ELF-1 (cell line): ENCODE results near the gene RWDD3.

Experiments used
- DNase-seq: peaks from one replicate; pipeline ENCODE4 v3.0.0-alpha.2; 2016; ENCODE audit warnings: low read depth, low spot score

The RWDD3 gene, protein sequence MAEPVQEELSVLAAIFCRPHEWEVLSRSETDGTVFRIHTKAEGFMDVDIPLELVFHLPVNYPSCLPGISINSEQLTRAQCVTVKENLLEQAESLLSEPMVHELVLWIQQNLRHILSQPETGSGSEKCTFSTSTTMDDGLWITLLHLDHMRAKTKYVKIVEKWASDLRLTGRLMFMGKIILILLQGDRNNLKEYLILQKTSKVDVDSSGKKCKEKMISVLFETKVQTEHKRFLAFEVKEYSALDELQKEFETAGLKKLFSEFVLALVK

DNA sequence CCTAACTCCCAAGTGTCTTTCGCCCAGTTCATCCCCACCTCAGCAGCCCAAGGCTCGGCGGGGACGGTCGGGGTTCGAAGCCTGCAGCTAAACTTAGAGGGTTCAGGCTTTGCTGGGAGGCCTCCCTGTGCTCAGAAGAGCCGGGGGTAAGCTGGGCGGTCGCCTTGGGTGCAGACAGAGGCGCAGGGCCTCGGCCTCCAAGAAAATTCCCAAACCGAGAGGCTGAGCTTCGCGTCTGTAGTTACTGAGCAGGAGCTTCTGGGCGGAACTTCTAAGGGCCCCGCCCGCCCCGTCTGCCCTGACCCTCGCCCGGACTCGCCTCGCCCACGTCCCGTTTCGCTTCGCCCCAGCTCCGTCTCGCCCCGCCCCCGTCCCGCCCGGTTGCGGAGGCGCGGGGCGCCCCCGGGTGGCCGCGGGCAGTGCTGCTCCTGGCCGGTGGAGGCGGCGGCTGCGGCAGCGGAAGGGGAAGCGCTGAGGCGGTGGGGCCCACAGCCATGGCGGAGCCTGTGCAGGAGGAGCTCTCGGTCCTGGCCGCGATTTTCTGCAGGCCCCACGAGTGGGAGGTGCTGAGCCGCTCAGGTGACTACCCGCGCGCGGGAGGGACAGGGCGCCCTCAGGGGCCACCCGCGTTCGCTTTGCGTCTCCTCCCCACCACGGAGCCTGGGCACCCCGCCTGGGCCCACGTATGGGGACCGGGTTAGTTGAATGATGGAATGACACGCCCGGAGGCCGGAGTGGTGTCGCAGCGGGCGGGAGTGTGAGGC, at the start of gene RWDD3:
Gene RWDD3, plus strand, starts transcription at position 474 of the 764 bp plus-strand sequence. Its CDS starts 21 bp downstream, at position 495.
- DNase-seq: peak; percentile 91

DNA sequence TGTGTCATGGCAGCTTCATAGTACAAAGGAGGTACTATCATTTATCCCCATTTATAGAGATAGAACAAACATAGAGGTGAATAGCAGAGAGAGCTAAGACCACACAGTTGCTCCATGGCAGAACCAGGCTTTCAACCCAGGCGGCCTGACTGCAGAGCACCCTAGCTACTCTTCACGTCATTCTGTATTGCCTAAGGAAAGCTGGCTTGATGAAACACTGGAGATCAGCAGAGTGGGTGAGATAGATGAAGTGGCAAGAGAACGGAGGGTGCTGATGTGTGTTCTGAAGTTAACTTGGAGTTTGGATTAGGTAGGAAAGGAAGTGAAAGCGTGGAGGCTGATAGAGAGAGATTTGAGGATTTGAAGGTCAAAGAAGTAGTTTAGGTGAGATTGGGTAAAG, 47.9 kb upstream of the RWDD3 start:
- DNase-seq: no peak

DNA sequence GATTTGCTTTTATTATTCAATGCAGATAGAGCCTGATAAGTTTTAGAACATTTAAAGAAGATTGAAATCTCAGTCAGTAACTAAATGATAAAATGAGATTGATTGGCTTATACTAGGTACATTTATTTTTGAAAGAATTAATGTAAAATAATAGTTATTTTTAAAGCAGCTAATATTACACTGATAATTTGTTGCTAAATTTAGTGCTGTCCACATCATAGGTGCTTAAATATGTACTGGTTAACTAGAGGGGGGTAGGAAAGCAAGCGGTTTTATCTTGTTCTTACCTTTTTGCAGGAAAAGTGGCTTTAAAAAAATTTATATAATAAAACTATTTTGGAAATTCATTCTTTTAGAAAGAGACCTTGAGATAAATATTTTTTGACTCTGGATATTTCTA, 40.4 kb upstream of the RWDD3 start:
- DNase-seq: no peak

DNA sequence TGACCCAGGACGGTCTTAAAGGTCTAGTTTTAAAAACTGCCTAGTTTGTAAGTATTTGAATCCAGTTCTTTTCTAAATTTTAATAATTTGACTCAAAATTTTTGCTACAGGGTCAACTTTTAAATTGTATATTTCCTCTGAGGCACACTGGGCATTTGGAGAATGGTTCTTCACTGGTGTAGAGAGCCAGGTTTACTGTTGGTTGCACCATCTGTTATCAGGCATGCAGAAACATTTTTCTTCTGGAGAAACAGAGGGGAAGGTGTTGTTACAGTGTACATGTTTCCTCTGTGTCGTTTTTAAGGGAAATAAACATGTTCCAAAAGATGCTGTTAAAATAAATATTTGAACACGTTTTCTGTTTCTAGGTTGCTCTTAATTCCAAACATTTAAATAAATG, 39.0 kb upstream of the RWDD3 start:
- no peak for DNase-seq

DNA sequence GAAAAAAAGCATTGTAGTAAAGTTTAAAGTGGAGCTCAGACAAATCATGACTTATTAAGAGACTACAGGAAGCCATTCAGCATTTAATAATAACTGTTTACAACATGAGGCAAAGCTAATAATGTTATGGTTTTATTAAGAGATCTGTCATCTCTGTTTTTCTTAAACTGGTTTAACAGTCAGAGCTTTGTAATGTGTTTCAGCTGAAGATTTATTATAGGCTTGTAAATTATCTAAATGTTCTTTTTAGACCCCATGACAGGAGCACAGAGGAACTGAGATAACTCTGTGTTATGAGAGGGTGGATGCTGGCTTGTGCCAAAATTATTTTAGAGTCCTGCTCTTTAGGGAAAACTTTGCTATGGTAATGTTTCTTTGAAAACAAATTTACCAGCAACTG, 38.0 kb upstream of the RWDD3 start:
- no peak for DNase-seq

DNA sequence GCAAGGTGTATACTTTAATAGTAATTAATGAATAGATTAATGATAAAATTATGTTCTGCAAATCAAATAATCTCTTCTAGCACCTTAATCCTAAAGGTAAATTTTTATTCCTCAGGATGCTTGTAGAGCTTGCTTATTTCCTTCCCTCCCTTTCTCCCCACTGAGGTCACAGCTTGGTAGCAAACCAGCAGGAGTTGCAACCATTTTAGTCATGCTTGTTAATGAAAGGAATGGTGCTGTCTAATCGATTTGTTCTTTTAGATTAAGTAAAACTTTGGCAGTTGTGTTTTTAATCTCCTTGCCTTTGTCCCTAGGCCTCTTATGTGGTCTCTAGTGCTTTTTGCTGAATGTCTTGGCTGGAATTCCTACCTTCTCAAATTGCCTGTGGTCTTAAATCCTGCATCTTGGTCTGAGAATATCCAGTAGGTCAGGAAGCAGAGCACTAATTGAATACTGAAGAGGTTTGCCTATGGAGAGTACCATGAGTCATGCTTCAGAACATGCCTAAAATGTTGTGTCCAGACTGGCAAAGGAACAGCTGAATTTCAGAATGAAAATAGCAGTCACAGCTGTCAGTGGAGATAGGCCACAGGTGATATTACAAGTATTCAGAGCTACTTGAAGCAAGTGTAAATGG, 36.3 kb upstream of the RWDD3 start:
- no peak for DNase-seq

DNA sequence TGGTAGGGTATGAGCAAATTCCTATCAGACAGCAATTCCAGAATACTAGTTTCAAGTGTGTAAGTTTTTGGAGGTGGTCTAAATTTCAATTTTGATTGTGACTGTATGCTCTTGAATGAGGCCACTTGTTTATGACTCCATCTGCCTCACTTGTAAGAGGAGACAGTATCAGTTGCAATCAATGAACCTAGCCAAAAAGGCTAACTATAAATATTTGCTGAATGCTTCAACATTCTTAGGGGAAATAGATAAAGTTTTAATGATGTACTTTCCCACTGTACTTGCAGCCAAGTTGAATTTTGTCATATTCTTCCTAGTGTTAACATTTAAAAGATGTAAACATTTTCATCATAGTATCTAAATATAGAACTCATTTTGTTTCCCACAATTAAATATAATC, 32.1 kb upstream of the RWDD3 start:
- DNase-seq: no peak

DNA sequence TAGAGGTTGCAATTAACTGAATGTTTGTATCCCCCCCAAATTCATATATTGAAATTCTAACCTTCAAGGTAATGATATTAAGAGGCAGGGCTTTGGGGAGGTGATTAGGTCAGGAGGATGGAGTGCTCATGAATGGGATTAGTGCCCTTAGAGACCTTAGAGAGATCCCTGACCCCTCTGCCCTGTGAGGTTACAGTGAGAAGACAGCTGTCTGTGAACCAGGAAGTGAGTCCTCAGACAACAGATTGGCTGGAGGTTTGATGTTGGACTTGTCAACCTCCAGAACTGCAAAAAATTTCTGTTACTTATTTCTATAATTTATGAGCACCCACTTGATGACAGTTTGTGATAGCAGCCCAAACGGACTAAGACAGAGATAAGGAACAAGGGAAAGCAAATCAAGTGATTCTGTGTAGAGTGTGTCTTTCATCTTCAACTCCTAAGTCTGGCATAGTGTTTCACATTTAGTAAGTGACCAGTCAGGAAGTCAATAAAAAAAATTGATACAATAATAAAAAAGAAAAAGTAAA, 30.0 kb upstream of the RWDD3 start:
- no peak for DNase-seq

DNA sequence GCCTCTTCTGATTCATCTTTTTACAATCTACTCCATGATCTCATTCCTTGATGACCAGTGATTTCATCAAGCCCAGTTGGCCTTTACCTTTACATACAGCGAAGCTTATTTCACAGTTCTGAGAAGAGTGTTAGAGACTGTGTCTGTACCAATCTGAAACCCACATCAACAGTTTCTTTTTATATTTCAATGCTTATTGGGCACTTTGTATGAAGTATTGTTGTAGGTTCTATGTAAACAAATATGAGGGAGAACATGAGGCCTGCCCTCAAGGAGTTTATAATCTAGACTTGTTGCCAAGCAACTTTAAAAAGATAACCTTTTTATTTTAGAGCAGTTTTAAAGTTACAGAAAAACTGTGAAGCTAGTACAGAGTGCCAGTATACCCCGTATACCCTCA, 27.5 kb upstream of the RWDD3 start:
- DNase-seq: no peak

DNA sequence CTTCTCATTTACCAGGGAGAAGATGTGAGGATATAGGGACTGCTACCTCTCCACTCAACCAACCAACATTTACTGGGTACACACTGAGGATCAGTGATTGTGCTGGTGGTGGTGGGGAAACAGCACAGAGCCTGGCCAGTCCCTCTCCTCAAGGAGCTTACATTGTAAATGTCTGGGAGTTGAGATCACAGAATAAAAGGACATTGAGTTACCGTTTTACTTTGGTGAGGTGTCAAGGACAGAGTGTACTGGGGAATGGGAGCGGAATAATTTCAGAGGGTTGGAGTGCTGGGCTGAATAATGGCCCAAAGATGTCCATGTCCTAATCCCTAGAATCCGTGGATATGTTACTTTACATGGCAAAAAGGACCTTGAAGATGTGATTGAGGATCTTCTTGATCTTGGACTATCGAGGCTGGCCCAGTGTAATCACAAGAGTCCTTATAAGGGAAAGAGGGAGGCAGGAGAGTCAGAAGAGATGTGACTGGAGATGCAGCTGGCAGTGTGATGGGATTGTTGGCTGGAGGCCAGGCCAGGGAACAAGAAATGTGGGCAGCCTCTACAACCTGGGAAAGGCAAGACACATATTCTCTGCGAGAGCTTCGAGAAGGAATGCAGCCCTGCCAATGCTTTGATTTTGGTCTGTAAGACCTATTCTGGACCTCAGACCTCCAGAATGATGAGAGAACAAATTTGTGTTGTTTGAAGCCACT, 26.6 kb upstream of the RWDD3 start:
- DNase-seq: no peak

DNA sequence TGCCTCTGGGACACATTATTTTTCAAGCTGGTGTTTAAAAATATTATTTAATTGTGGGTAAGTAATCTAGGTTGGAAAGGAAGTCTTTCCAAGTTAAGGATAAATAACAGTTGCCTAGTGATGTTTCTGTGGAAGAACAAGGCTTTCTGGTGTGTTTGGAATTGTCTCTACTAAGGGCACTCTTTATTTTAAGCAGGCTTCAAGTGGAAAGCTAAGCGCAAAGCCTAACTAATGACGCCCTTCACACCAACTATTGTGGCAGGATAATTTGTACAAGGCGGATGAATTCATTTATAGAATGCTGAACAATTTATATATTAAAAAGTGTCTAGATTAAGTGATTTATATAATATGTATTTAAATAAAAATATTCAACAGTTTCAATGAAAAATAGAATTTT, 25.1 kb upstream of the RWDD3 start:
- DNase-seq: no peak

DNA sequence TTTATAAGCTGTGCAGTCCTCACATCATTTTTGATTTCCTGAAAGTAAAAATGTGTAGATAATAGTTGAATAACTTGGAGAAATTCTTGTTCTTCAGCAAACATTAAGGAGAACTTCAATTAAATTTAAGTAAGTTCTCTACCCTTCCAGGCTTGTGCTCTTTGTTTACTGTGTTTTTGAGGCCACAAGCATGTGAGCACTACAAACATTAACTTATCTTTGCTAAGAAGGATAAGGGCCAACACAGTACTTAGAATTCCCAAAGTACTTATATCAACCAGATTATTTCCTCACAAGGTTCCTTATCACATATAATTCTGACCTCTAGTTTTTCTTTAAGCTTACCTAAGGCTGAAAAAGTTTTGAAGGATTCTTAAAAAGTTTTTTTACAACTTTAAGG, 24.7 kb upstream of the RWDD3 start:
- no peak for DNase-seq

DNA sequence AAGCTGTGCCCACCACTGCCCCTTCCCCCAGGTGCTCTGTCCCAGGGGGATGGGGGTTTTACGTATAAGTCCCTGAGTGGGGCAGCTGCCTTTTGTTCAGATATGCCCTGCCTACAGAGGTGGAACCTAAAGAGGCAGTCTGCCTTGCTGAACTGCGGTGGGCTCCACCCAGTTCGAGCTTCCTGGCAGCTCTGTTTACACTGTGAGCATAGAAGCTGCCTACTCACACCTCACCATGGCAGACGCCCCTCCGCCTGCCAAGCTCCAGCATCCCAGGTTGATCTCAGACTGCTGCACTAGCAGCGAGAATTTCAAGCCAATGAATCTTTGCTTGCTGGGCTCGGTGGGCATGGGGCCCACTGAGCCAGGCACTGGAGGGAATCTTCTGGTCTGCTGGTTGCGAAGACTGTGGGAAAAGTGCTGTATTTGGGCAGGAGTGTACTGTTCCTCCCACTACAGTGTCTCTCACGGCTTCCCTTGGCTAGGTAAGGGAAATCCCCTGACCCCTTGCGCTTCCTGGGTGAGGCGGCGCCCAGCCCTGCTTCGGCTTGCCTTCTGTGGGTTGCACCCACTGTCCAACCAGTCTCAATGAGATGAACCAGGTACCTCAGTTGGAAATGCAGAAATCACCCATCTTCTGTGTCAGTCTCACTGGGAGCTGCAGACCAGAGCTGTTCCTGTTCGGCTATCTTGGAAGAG, 17.6 kb upstream of the RWDD3 start:
- no peak for DNase-seq

DNA sequence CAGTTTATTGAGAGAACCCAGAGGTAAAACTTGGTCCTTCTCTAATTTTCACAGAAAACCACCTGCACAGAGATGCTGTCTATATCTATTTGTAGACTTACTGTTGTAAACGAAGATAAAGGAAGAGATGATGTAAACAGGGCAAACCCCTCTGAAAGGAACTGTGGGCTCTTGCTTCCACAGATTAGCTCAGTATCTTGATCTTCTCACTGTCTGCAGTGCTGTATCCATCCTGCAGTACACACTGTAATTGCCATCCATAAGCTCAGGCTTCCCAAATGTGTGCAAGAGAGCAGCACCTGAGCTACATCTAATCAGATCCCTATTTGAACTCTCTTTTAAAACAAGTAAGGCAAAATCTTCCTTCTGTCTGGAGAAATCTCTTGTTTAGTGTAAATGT, 16.6 kb upstream of the RWDD3 start:
- no peak for DNase-seq

DNA sequence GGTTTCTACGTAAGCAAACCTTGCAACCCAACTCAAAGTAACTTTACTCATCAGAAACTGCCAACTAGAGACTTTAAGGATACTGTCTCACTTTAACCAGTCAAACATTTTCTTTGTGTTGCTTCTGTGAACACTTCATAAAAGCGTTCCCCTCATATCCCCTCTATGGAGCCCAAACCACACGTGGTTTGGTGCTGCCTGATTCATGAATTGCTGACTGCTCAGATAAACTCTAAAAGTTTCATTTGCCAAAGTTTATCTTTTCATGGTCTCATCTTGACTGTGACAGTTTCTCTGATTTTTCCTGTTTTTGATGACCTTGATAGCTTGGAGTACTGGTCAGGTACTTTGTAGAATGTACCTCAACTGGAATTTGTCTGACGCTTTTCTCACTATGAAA, 14.6 kb upstream of the RWDD3 start:
- DNase-seq: no peak

DNA sequence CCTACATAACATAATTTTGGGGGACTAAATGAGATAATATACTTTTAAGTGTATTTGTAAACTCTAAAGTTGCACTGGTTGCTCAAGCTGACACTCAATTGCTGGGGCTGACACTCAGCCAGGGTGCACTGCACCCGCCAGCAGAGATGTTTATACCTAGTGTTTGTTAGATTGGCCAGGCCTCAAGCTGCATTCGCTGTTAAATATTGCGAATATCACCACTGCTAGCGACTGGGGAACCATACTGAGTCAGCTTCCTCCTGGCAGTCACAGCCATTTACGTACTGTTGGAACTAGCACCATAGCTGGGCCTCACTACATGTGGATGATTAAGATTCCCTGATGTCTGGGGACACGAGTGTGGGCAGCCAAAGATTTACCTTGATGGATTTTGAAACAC, 12.7 kb upstream of the RWDD3 start:
- DNase-seq: no peak

DNA sequence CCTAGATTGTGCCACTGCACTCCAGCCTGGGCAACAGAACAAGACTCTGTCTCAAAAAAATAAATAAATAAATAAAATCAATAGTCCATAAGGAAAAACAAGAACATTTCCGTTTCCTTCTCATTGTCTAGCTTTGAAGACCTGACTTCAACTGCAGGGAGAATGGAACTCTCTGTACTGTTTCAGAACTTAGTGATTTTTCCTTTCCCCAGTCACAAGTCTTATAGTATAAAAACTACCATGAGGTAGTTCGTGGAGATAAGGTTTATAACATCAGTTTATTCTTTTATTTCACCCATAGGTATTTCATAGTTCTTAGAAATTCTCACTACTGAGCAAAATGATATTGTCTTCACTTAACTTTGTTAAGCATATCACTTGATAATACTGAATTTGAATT, 11.4 kb upstream of the RWDD3 start:
- no peak for DNase-seq

DNA sequence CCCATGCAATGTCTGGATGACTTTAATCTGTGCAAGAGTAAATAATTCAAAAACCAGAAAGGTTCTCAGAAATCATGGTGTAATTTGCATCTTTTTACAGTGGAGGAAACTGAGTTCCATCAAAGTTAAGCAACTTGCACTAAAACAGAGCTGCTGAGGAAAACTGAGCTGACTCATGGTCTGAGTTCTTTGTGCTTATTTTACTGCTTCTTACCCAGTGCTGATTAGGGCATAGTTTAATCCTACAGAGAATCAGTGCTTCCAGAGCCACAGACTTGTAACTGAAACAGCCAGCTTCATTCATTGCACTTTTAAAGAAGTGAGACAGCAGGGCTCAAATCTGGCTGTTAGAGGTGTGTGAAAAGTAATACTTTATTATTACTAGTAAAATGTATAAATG, 10.9 kb upstream of the RWDD3 start:
- no peak for DNase-seq

DNA sequence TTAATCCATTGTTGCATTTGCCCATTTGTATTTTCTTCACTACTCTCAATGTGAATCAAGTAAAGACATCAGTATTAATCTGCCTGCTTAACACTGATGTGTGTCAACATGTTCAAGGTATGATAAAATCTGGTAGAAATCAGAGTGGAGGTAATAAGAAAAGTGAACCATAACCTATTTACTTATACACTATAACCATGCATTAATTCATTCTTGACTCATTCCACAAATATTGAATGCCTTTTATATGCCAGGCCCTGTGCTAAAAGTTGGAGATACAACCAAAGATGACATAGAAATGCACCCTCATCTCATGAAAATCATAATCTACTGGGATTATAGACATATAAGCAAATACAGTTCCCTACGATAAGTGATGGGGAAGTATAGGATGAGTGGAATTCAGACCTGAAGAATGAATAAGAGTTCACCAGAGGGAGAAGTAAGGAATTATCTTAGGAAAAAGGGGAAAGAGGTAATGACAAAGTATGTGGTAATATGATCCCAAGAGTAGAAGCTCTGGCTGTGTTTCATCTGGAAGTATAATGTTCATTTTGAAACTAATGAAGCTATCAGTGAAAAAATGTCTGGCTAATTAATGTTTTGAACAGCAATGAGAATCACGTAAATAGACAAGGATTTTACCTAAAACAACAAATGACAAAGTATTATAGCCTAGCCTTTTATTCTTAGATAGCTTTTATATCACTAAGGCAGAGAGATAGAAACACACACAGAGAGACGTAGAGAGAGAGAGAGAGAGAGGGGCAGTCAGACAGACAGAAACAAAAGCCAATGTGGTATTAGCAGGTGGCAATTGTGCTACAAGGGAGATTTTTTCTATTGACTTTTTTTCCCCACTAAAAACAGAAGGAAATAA, 7.0 kb upstream of the RWDD3 start:
- DNase-seq: no peak

DNA sequence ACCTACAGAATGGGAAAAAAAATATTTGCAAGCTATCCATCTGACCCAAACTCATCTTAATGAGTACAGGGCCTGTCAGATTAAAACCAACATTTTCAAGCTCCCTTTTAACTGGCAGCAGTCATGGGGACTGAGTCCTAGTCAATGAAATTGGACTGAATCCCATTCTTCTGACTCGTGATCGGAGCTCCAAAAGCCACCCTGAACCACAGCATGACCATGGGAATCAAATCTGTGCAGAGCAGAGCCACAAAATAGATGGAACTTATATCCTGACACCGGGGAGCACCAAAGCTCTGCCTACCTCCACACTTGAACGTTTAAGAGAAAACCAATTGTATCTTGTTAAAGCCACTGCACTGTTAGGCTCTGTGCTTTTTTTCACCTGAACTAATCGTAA, 5.0 kb upstream of the RWDD3 start:
- DNase-seq: no peak

DNA sequence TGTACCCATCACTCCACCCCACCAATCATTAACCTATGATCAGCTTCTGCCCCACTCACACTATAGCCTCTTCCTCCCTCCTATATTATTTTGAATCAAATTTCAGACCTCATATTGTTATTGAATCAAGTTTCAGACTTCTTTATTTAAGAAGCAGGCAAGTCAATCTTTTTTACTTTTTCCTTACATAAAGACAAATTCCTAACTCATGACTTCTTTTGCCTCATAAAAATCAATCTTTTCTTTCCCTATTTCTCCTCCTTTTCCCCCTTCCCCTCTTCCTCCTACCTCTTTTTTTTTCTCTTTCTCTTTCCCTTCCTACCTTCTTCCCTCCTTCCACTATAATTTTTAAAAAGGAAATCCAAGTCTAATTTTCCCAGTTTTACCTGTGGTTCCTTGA, 4.3 kb upstream of the RWDD3 start:
- DNase-seq: no peak
